HG03196 (cell line): ENCODE results near the gene SEC11C.

Experiments used
- ATAC-seq: cut with Tn5 transposase; IDR thresholded peaks from one replicate; pipeline ENCODE4 v1.9.1; 2021; ENCODE audit not compliant: unreplicated experiment

Gene SEC11C

GRCh38 chr18:59143441-59143840, 3.8 kb downstream of the SEC11C start:
- ATAC-seq = no peak

- ATAC-seq = no peak
These were observed 4.8 kb downstream of the SEC11C start for GRCh38 chr18:59144483-59144882.

GRCh38 chr18:59145055-59145454, 5.4 kb downstream of the SEC11C start:
- no peak for ATAC-seq

GRCh38 chr18:59148192-59148591, 8.5 kb downstream of the SEC11C start:
- no peak for ATAC-seq

- ATAC-seq = no peak
These were observed 9.3 kb downstream of the SEC11C start for GRCh38 chr18:59149007-59149406.

- no peak for ATAC-seq
These were observed 9.7 kb downstream of the SEC11C start for GRCh38 chr18:59149416-59149815.

- ATAC-seq = no peak
These were observed 10.6 kb downstream of the SEC11C start for GRCh38 chr18:59150236-59150635.

- ATAC-seq = no peak
These were observed 15.5 kb downstream of the SEC11C start for GRCh38 chr18:59155153-59155552.

- no peak for ATAC-seq
These were observed 16.6 kb downstream of the SEC11C start for GRCh38 chr18:59156316-59156715.

GRCh38 chr18:59159265-59159664, 19.6 kb downstream of the SEC11C start:
- ATAC-seq = no peak

- no peak for ATAC-seq
These were observed 20.3 kb downstream of the SEC11C start for GRCh38 chr18:59159986-59160385.

GRCh38 chr18:59172664-59173249, 33.1 kb downstream of the SEC11C start:
- no peak for ATAC-seq

- no peak for ATAC-seq
These were observed 37.8 kb downstream of the SEC11C start for GRCh38 chr18:59177485-59177884.

- ATAC-seq = no peak
These were observed 40.6 kb downstream of the SEC11C start for GRCh38 chr18:59180150-59180845.

- ATAC-seq = no peak
These were observed 43.0 kb downstream of the SEC11C start for GRCh38 chr18:59182673-59183072.

GRCh38 chr18:59189008-59189407, 49.3 kb downstream of the SEC11C start:
- no peak for ATAC-seq

GRCh38 chr18:59189746-59190145, 50.1 kb downstream of the SEC11C start:
- no peak for ATAC-seq

GRCh38 chr18:59196161-59196725, 56.6 kb downstream of the SEC11C start:
- no peak for ATAC-seq

GRCh38 chr18:59197636-59198035, 58.0 kb downstream of the SEC11C start:
- no peak for ATAC-seq

GRCh38 chr18:59198215-59198614, 58.5 kb downstream of the SEC11C start:
- ATAC-seq = no peak

GRCh38 chr18:59200787-59201186, 61.1 kb downstream of the SEC11C start:
- no peak for ATAC-seq

- no peak for ATAC-seq
These were observed 62.7 kb downstream of the SEC11C start for GRCh38 chr18:59202258-59202820.
